SK-N-SH (cell line): Measurements from ENCODE around the gene MPHOSPH8. TPM values are rescaled to one million over a fixed set of nuclear protein-coding genes. Genes with fewer than 3 reads are reported as not detected.
A peak's percentile ranks its signal among the peaks of the same experiment; 100 is the strongest.

Source experiments
- CTCF ChIA-PET: fragments of 300-600, 350-600 bp; formaldehyde crosslinking; extraction: SDS; loops from one replicate; lab custom pipeline; 2021; lab: Yijun Ruan, JAX
- POLR2A ChIA-PET: fragments of 350-600 bp; sonication (Branson Sonifier 250); formaldehyde crosslinking; extraction: SDS; loops from one replicate; lab custom pipeline; 2020; ENCODE audit warnings: antibody characterized with exemption, inconsistent platforms; lab: Yijun Ruan, JAX
- DNase-seq: peaks from one replicate; pipeline ENCODE4 v3.0.0; 2012
- H2AFZ ChIP-seq: fragments of 200-600 bp; sonication (generic); 2 replicates; pipeline ENCODE4 v1.8.1; 2016; ENCODE audit warnings: antibody characterized with exemption, mild to moderate bottlenecking, low read depth
- H3F3A ChIP-seq: fragments of 200-600 bp; sonication (generic); replicated peaks from 2 replicates; pipeline ENCODE3; 2016; ENCODE audit warnings: antibody characterized with exemption, mild to moderate bottlenecking; ENCODE audit not compliant: insufficient read depth
- H3K27ac ChIP-seq, 2 experiments: fragments of 200-500 bp in 1 of 2; fragments of 200-600 bp in 1 of 2; sonication (Bioruptor generic) in 1 of 2; sonication (generic), shearing (Covaris generic) in 1 of 2; 2 replicates each; pipeline versions ENCODE4 v1.5.1 to v1.6.1; 2014 to 2016; ENCODE audit warnings: low read depth in 2 of 2, inconsistent platforms in 1 of 2, low read length in 1 of 2, mild to moderate bottlenecking in 1 of 2, mixed read lengths in 1 of 2
- H3K27me3 ChIP-seq: fragments of 200-600 bp; sonication (generic), shearing (Covaris generic); 2 replicates; pipeline ENCODE4 v1.6.1; 2016; ENCODE audit warnings: mixed run types; ENCODE audit not compliant: insufficient read depth
- H3K36me3 ChIP-seq, 2 experiments: fragments of 200-500 bp in 1 of 2; fragments of 200-600 bp in 1 of 2; sonication (Bioruptor generic) in 1 of 2; sonication (generic) in 1 of 2; replicated peaks in 1 of 2; 2 replicates each; pipeline versions ENCODE3 to v1.5.1; 2014 to 2016; ENCODE audit warnings: low read length in 1 of 2, mild to moderate bottlenecking in 1 of 2; ENCODE audit not compliant: insufficient read depth in 2 of 2, control insufficient read depth in 1 of 2
- H3K4me1 ChIP-seq, 2 experiments: fragments of 200-500 bp in 1 of 2; fragments of 200-600 bp in 1 of 2; sonication (Bioruptor generic) in 1 of 2; sonication (generic), shearing (Covaris generic) in 1 of 2; 2 replicates each; pipeline versions ENCODE4 v1.5.1 to v1.6.1; 2014 to 2016; ENCODE audit warnings: low read depth in 1 of 2, low read length in 1 of 2, mixed run types in 1 of 2; ENCODE audit not compliant: insufficient read depth in 2 of 2, control insufficient read depth in 1 of 2
- H3K4me2 ChIP-seq: fragments of 200-600 bp; sonication (generic), shearing (Covaris generic); 2 replicates; pipeline ENCODE4 v1.6.1; 2017; ENCODE audit warnings: mixed run types
- H3K4me3 ChIP-seq, 2 experiments: fragments of 200-500 bp in 1 of 2; fragments of 200-600 bp in 1 of 2; sonication (Bioruptor generic) in 1 of 2; sonication (generic), shearing (Covaris generic) in 1 of 2; 2 replicates each; pipeline versions ENCODE4 v1.5.1 to v1.8.1; 2014 to 2016; ENCODE audit warnings: low read depth in 2 of 2, inconsistent platforms in 1 of 2, low read length in 1 of 2, mild to moderate bottlenecking in 1 of 2, mixed read lengths in 1 of 2, moderate library complexity in 1 of 2
- H3K79me2 ChIP-seq: fragments of 200-600 bp; sonication (generic); 2 replicates; pipeline ENCODE4 v1.8.1; 2017; ENCODE audit warnings: mild to moderate bottlenecking; ENCODE audit not compliant: insufficient read depth
- H3K9ac ChIP-seq: fragments of 200-600 bp; sonication (generic); 2 replicates; pipeline ENCODE4 v1.6.1; 2017; ENCODE audit warnings: mixed run types
- H3K9me2 ChIP-seq: fragments of 200-600 bp; sonication (generic); 2 replicates; pipeline ENCODE4 v1.6.1; 2017; ENCODE audit warnings: mixed run types
- H3K9me3 ChIP-seq: fragments of 200-600 bp; sonication (generic); 2 replicates; pipeline ENCODE4 v1.6.1; 2017; ENCODE audit warnings: mixed run types, mild to moderate bottlenecking, moderate library complexity
- H4K20me1 ChIP-seq: fragments of 200-600 bp; sonication (generic); 2 replicates; pipeline ENCODE4 v1.6.1; 2017; ENCODE audit warnings: mild to moderate bottlenecking, mixed run types; ENCODE audit not compliant: insufficient read depth
- CHD2 ChIP-seq: fragments of 150-350 bp; IDR thresholded peaks from 2 replicates; pipeline ENCODE4 v1.6.1; 2018; ENCODE audit warnings: low read length; ENCODE audit not compliant: partially characterized antibody
- ELF1 ChIP-seq: IDR thresholded peaks from 2 replicates; pipeline ENCODE4 v1.4.0; 2012
- EP300 ChIP-seq, 2 experiments: IDR thresholded peaks; 2 replicates each; pipeline versions ENCODE4 v1.4.0 to v1.6.1; 2012; ENCODE audit warnings: borderline replicate concordance in 1 of 2, low read depth in 1 of 2, low read length in 1 of 2
- EZH2phosphoT487 ChIP-seq: fragments of 200-600 bp; sonication (generic); IDR thresholded peaks from 2 replicates; pipeline ENCODE4 v1.6.1; 2017; ENCODE audit warnings: low read depth, mixed run types, mild to moderate bottlenecking, antibody characterized with exemption, moderate library complexity, borderline replicate concordance
- FOSL2 ChIP-seq: IDR thresholded peaks from 2 replicates; pipeline ENCODE4 v1.4.0; 2012; ENCODE audit warnings: low read depth, mild to moderate bottlenecking, moderate library complexity, borderline replicate concordance
- FOXJ3 ChIP-seq: sonication (generic); formaldehyde crosslinking; IDR thresholded peaks from 2 replicates; pipeline ENCODE4 v1.5.1; 2020; ENCODE audit warnings: mild to moderate bottlenecking, missing genetic modification reagents
- FOXM1 ChIP-seq: IDR thresholded peaks from 2 replicates; pipeline ENCODE4 v1.4.0; 2012; ENCODE audit warnings: low read depth, mild to moderate bottlenecking
- GABPA ChIP-seq: IDR thresholded peaks from 2 replicates; pipeline ENCODE4 v1.4.0; 2012; ENCODE audit warnings: low read depth, mild to moderate bottlenecking
- GATA2 ChIP-seq: sonication (generic); formaldehyde crosslinking; IDR thresholded peaks from 2 replicates; pipeline ENCODE4 v1.5.0; 2020; ENCODE audit warnings: mild to moderate bottlenecking, missing genetic modification reagents
- JUND ChIP-seq: IDR thresholded peaks from 2 replicates; pipeline ENCODE4 v1.4.0; 2012
- MEF2A ChIP-seq: IDR thresholded peaks from 2 replicates; pipeline ENCODE4 v1.4.0; 2012; ENCODE audit warnings: low read depth, borderline replicate concordance
- NRF1 ChIP-seq: IDR thresholded peaks from 2 replicates; pipeline ENCODE4 v1.6.1; 2012; ENCODE audit warnings: low read depth, mild to moderate bottlenecking, low read length
- RCOR1 ChIP-seq: fragments of 150-350 bp; IDR thresholded peaks from 2 replicates; pipeline ENCODE4 v1.6.1; 2017; ENCODE audit warnings: antibody characterized with exemption, low read length
- RFX5 ChIP-seq: IDR thresholded peaks from 2 replicates; pipeline ENCODE4 v1.6.1; 2012; ENCODE audit warnings: mild to moderate bottlenecking, improper control_type of control experiment, low read length
- RXRA ChIP-seq: IDR thresholded peaks from 2 replicates; pipeline ENCODE4 v1.4.0; 2012; ENCODE audit warnings: low read depth, mild to moderate bottlenecking, borderline replicate concordance
- SMC3 ChIP-seq: IDR thresholded peaks from 2 replicates; pipeline ENCODE4 v1.6.1; 2012; ENCODE audit warnings: low read depth, low read length, improper control_type of control experiment
- TAF1 ChIP-seq: IDR thresholded peaks from 2 replicates; pipeline ENCODE4 v1.6.1; 2012; ENCODE audit warnings: low read depth, mild to moderate bottlenecking, low read length, moderate library complexity, borderline replicate concordance
- TCF12 ChIP-seq: IDR thresholded peaks from 2 replicates; pipeline ENCODE4 v1.4.0; 2012
- TEAD4 ChIP-seq: IDR thresholded peaks from 2 replicates; pipeline ENCODE4 v1.4.0; 2012; ENCODE audit warnings: mild to moderate bottlenecking, borderline replicate concordance; ENCODE audit not compliant: insufficient read depth
- USF2 ChIP-seq: fragments of 150-350 bp; IDR thresholded peaks from 2 replicates; pipeline ENCODE4 v1.6.1; 2017; ENCODE audit warnings: antibody characterized with exemption, low read length, low read depth, borderline replicate concordance
- WGBS: methylation state at CpG from one replicate; pipeline ENCODE4 v1.1.6; 2017; ENCODE audit warnings: low lambda C conversion rate; 5-methylcytosine and 5-hydroxymethylcytosine counted together
- polyA plus RNA-seq, 3 experiments: library from polyadenylated mRNA; depleted of rRNA; stranded (reverse); fragments of >200 nt; gene quantifications; 2 replicates each; pipeline ENCODE4 v1.2.3, GENCODE V29; 2012
- TF ChIP-seq, protein P1 (sequence below): IDR thresholded peaks from 2 replicates; pipeline ENCODE4; 2012

MPHOSPH8 gene
- polyA plus RNA-seq, 1 of the 3 experiments (the other 2 are of a cell fraction) = 11.1 TPM

- Histone ChIP-seq H3K4me1 (no peaks in the 10 kb centered on the region; a peak in 1 of 4 replicates), H3K4me2 (0 out of 2 replicates have a peak overlapping the region, but pooled peaks have one; percentile 6), H2AFZ (peak overlapping the region; percentile 52; the same call in 1 of the 2 replicates), H3K27me3 (no peaks in the 10 kb centered on the region), H3K9me2 (no peaks in the 10 kb centered on the region), H3K27ac (no peak overlapping the region), H3F3A (no peaks in the 10 kb centered on the region), H3K9ac (no peak overlapping the region), H3K9me3 (no peaks in the 10 kb centered on the region), H3K36me3 (no peaks in the 10 kb centered on the region), H3K4me3 (no peak overlapping the region)
- ChIA-PET POLR2A (no interaction called here), CTCF (interaction anchor here (2.2 kb wide), 1 partner anchor 10 kb away, joined by 16 read pairs; no protein-coding TSS in a partner anchor)
- WGBS = 27% methylated on average over 5 of the region's 5 CpGs
- DNase-seq = no peak
- no peak for TF ChIP-seq RXRA
- no peak for TF ChIP-seq TAF1
- TF ChIP-seq CHD2 = no peak
- no peak for TF ChIP-seq SMC3
- TF ChIP-seq GATA2 = no peak
- no peak for TF ChIP-seq RCOR1
- TF ChIP-seq FOSL2 = peak; percentile 50; the same call in 1 of the 2 replicates
- TF ChIP-seq TCF12 = peak; percentile 82
- TF ChIP-seq, protein P1, sequence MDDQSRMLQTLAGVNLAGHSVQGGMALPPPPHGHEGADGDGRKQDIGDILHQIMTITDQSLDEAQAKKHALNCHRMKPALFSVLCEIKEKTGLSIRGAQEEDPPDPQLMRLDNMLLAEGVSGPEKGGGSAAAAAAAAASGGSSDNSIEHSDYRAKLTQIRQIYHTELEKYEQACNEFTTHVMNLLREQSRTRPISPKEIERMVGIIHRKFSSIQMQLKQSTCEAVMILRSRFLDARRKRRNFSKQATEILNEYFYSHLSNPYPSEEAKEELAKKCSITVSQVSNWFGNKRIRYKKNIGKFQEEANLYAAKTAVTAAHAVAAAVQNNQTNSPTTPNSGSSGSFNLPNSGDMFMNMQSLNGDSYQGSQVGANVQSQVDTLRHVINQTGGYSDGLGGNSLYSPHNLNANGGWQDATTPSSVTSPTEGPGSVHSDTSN = peak; percentile 79
- 0 out of 4 replicates have a peak, but pooled peaks of 1 of the 2 experiments have one; percentile 40 for TF ChIP-seq EP300 (IDR thresholded peaks at IDR 0.05; ENCODE audit: borderline replicate concordance in 1 of 2, low read depth in 1 of 2, low read length in 1 of 2)
- TF ChIP-seq RFX5 = no peak
- no peak for TF ChIP-seq FOXJ3
- TF ChIP-seq ELF1 = no peak
- peak; percentile 40; the same call in 1 of the 2 replicates for TF ChIP-seq JUND
- TF ChIP-seq, all 33 proteins: peak for 5
- H4K20me1 ChIP-seq = no peaks in the 10 kb centered on the region
- H3K79me2 ChIP-seq = peaks cover 4% of the 10 kb centered on the region; the same call in 1 of the 2 replicates
Measured at GRCh38 chr13:19597523-19597922, 35.9 kb upstream of the MPHOSPH8 start.

- Histone ChIP-seq H3F3A (no peaks in the 10 kb centered on the region), H3K27me3 (no peaks in the 10 kb centered on the region), H3K27ac (peak overlapping the region; percentile 11 to 45; a peak in 2 of 4 replicates), H3K4me2 (peak overlapping the region; percentile 83), H3K9me2 (no peaks in the 10 kb centered on the region), H3K4me3 (peak overlapping the region; percentile 62 to 70), H3K79me2 (peaks cover 4% of the 10 kb centered on the region; the same call in 1 of the 2 replicates), H4K20me1 (no peaks in the 10 kb centered on the region), H3K4me1 (no peaks in the 10 kb centered on the region; a peak in 1 of 4 replicates), H2AFZ (peak overlapping the region; percentile 95), H3K9ac (peak overlapping the region; percentile 67), H3K9me3 (no peaks in the 10 kb centered on the region), H3K36me3 (no peaks in the 10 kb centered on the region)
- CTCF ChIA-PET = interaction anchor here (0.7 to 1.6 kb wide), 7 partner anchors 12 to 250 kb away, joined by 3 to 6 read pairs (median 3); partner anchors contain the start of gene PSPC1
- POLR2A ChIA-PET = interaction anchor here (0.8 to 1.0 kb wide), 4 partner anchors 31 to 262 kb away, joined by 3 to 6 read pairs (median 4); partner anchors contain the start of gene ZMYM5
- WGBS = 0% methylated on average over 1 of the region's 108 CpGs
- peak; percentile 91 for DNase-seq
- TF ChIP-seq MEF2A (no peak), CHD2 (no peak), GABPA (peak; percentile 63), TEAD4 (no peak), USF2 (no peak), EZH2phosphoT487 (no peak), FOXM1 (no peak), RXRA (no peak), NRF1 (no peak), JUND (no peak), ELF1 (0 out of 2 replicates have a peak, but pooled peaks have one; percentile 42)
- TF ChIP-seq, protein P1 = no peak
Measured at GRCh38 chr13:19601749-19602725, 31.4 kb upstream of the MPHOSPH8 start.
